ENCODE results near the gene ADD3. TPM values are rescaled to one million over a fixed set of nuclear protein-coding genes. Genes with fewer than 3 reads are reported as not detected.

The ADD3 gene
- total and polyA plus RNA-seq, 2 donors (not counting 3 experiments of a cell fraction or from before 2014, with no cell fraction given), result 14.9 to 55.2 TPM

DNA sequence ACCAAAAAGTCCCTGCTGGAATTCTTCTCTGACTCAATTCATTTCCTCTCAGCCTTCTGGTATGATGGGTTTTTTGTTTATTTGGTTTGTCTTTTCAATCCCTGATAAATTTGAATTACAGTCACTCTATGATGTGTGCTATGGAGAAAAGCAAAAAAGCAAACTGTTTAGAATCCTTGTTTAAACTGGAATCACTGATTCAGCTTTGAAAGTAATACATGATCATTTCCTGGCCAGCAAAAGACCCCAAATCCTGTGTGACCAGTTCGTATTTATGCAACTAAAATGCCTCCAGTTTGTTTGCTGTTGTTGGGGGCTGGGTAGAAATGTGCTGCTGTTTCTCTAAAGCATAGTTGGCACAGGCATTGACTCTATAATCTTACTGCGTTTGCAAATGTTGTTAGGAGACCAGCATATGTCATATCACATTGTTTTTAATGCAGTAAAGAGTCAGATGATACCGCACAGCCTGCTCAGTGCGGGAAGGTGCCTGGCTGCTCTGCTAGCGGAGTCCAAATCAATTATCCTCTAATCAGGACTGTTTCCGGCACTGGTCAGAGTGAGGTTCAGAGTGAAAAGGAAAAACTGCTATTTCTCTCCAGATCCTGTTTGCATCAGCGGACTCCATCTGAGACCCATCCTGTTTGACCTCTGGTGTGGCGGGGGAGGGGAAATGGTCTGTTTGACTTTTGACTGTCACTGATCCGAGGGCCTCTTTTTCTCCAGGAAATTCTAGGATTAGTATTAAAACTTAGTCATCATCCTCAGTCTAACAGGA is 40.6 kb upstream of the ADD3 start:
- ChIA-PET CTCF (interaction anchor here (0.9 to 2.4 kb wide), 12 partner anchors 9 to 316 kb away, joined by 3 to 36 read pairs (median 4); no protein-coding TSS in a partner anchor), POLR2A (no interaction called here)
- Histone ChIP-seq H3K4me1 (ENCODE audit: control insufficient read depth, extremely low read depth, insufficient read depth, low read length) (peaks cover 33% of the 10 kb centered on the region), H3K4me3 (replicated peaks in 1 of 3; ENCODE audit: insufficient read depth in 1 of 3, low read depth in 1 of 3, low read length in 3 of 3) (peak overlapping the region in 2 of 3 experiments; percentile 4 to 23), H3K79me2 (ENCODE audit: control insufficient read depth, insufficient read depth, low read length) (no peaks in the 10 kb centered on the region), H3K36me3 (ENCODE audit: control insufficient read depth in 2 of 2, extremely low read depth in 1 of 2, insufficient read depth in 2 of 2, low read length in 2 of 2) (no peaks in the 10 kb centered on the region), H3K9ac (replicated peaks; ENCODE audit: extremely low read depth, insufficient read depth, low read length) (peak overlapping the region; percentile 56), H3K27ac (ENCODE audit: insufficient read depth, low read depth, low read length) (peak overlapping the region; percentile 66), H3K9me3 (replicated peaks; ENCODE audit: control insufficient read depth, insufficient read depth, low read length) (no peaks in the 10 kb centered on the region), H3K9me1 (replicated peaks; ENCODE audit: control insufficient read depth, extremely low read depth, insufficient read depth, low read length) (no peaks in the 10 kb centered on the region), H3K4me2 (ENCODE audit: insufficient read depth, low read length) (peak overlapping the region; percentile 89), H3K27me3 (ENCODE audit: control insufficient read depth in 2 of 2, insufficient read depth in 2 of 2, low read length in 2 of 2) (no peaks in the 10 kb centered on the region), H2AFZ (ENCODE audit: low read depth, low read length) (peak overlapping the region; percentile 73), H4K20me1 (replicated peaks; ENCODE audit: control insufficient read depth, extremely low read depth, insufficient read depth, low read length) (no peaks in the 10 kb centered on the region)
- peak; percentile 87 for DNase-seq (ENCODE audit: low read depth, low spot score)
- peak; percentile 90 for FAIRE-seq
- intact Hi-C loops (cut with micrococcal nuclease) (loop anchor here (1.0 to 5.0 kb wide), 6 partner anchors 40 to 260 kb away; partner anchors contain the start of genes ADD3, MXI1 and XPNPEP1), dilution Hi-C loops (cut with MboI; ENCODE audit: extremely low pct_ligation_motif_present, low sequenced_read_pairs) (no loop called here)
- TF ChIP-seq FOS (IDR thresholded peaks at IDR 0.05; ENCODE audit: borderline replicate concordance, insufficient read depth, low read length) (peak; percentile 82), POLR2AphosphoS5 (IDR thresholded peaks at IDR 0.05; ENCODE audit: insufficient read depth, low read depth, low read length) (peak; percentile 74), JUN (IDR thresholded peaks at IDR 0.05; ENCODE audit: borderline replicate concordance, insufficient read depth, insufficient read length, low read depth) (no peak), MYC (IDR thresholded peaks at IDR 0.05; ENCODE audit: low read depth, low read length) (no peak), POLR2A (IDR thresholded peaks at IDR 0.05; ENCODE audit: low read depth, low read length) (no peak), GATA2 (IDR thresholded peaks at IDR 0.05; ENCODE audit: insufficient read depth, insufficient read length, low read depth, low read length) (peak; percentile 93)
- no TSS peak for BruUV-seq (replicated peaks)

GRCh38 chr10:109967739-109968088 is 40.1 kb upstream of the ADD3 start:
- POLR2A ChIA-PET, result no interaction called here
- H4K20me1 ChIP-seq (replicated peaks; ENCODE audit: control insufficient read depth, extremely low read depth, insufficient read depth, low read length), result no peaks in the 10 kb centered on the region
- no peaks in the 10 kb centered on the region for H3K9me1 ChIP-seq (replicated peaks; ENCODE audit: control insufficient read depth, extremely low read depth, insufficient read depth, low read length)
- peak overlapping the region in 1 of 3 experiments; percentile 23 for H3K4me3 ChIP-seq (replicated peaks in 1 of 3; ENCODE audit: insufficient read depth in 1 of 3, low read depth in 1 of 3, low read length in 3 of 3)
- peak overlapping the region; percentile 66 for H3K27ac ChIP-seq (ENCODE audit: insufficient read depth, low read depth, low read length)
- no peak for FAIRE-seq
- H3K4me2 ChIP-seq (ENCODE audit: insufficient read depth, low read length), result peak overlapping the region; percentile 89
- TF ChIP-seq POLR2AphosphoS5 (IDR thresholded peaks at IDR 0.05; ENCODE audit: insufficient read depth, low read depth, low read length) (peak; percentile 10), MYC (IDR thresholded peaks at IDR 0.05; ENCODE audit: low read depth, low read length) (no peak), MAX (IDR thresholded peaks at IDR 0.05; ENCODE audit: insufficient read depth, insufficient read length) (no peak), CTCF (IDR thresholded peaks at IDR 0.05; ENCODE audit: extremely low read depth in 1 of 2, insufficient read depth in 1 of 2, low read depth in 1 of 2, low read length in 2 of 2) (no peak), FOS (IDR thresholded peaks at IDR 0.05; ENCODE audit: borderline replicate concordance, insufficient read depth, low read length) (no peak), JUN (IDR thresholded peaks at IDR 0.05; ENCODE audit: borderline replicate concordance, insufficient read depth, insufficient read length, low read depth) (no peak)
- intact Hi-C loops (cut with micrococcal nuclease) (loop anchor here (1.0 to 5.0 kb wide), 6 partner anchors 39 to 260 kb away; partner anchors contain the start of genes ADD3, MXI1 and XPNPEP1), dilution Hi-C loops (cut with MboI; ENCODE audit: extremely low pct_ligation_motif_present, low sequenced_read_pairs) (no loop called here)
- H3K79me2 ChIP-seq (ENCODE audit: control insufficient read depth, insufficient read depth, low read length), result no peaks in the 10 kb centered on the region
- H3K4me1 ChIP-seq (ENCODE audit: control insufficient read depth, extremely low read depth, insufficient read depth, low read length), result peaks cover 33% of the 10 kb centered on the region
- DNase-seq (ENCODE audit: low read depth, low spot score), result no peak
- H3K27me3 ChIP-seq (ENCODE audit: control insufficient read depth in 2 of 2, insufficient read depth in 2 of 2, low read length in 2 of 2), result no peaks in the 10 kb centered on the region
- H3K9me3 ChIP-seq (replicated peaks; ENCODE audit: control insufficient read depth, insufficient read depth, low read length), result no peaks in the 10 kb centered on the region
- H2AFZ ChIP-seq (ENCODE audit: low read depth, low read length), result peak overlapping the region; percentile 73
- BruUV-seq (replicated peaks), result TSS peak; percentile 85
- CTCF ChIA-PET, result interaction anchor here (0.9 to 2.4 kb wide), 13 partner anchors 9 to 315 kb away, joined by 3 to 36 read pairs (median 3); no protein-coding TSS in a partner anchor
- H3K9ac ChIP-seq (replicated peaks; ENCODE audit: extremely low read depth, insufficient read depth, low read length), result peak overlapping the region; percentile 56
- no peaks in the 10 kb centered on the region for H3K36me3 ChIP-seq (ENCODE audit: control insufficient read depth in 2 of 2, extremely low read depth in 1 of 2, insufficient read depth in 2 of 2, low read length in 2 of 2)
